8988T (cell line): Measurements from ENCODE around the gene FAS.
"Not testable (repeated sequence)": the region's sequence is repeated elsewhere in the genome, so short reads cannot be mapped to it uniquely, and the experiment has no call there.

ENCODE experiments used
- DNase-seq: peaks from one replicate; pipeline ENCODE4 v3.0.0; 2011

FAS gene

DNA sequence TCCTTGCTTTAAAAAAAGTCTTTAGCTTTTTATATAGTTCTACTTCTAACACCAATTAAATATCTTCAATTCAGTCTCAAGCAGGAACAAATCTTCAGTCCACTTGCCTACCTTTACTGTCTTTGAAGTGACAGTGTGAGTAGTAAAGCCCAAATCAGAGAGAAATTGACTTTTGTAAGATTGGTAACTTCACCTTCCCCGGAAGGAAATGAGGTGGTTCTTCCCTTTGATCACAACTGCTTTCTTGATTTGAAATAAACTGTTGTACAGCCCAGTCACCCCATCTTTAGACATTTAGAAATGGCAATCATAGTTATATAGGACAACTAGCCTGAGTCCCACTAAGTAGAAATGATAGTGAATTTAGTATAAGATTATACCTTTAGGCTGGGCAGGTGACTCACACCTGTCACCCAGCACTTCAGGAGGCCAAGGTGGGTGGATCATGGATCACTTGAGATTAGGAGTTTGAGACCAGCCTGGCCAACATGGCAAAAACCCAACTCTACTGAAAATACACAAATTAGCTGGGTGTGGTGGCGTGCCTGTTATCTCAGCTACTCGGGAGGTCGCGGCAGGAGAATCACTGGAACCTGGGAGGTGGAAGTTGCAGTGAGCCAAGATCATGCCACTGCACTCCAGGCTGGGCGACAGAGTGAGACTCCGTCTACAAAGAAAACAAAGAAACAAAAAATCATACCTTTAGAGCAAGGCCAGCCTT, 4.7 kb downstream of the FAS start:
- no peak for DNase-seq

DNA sequence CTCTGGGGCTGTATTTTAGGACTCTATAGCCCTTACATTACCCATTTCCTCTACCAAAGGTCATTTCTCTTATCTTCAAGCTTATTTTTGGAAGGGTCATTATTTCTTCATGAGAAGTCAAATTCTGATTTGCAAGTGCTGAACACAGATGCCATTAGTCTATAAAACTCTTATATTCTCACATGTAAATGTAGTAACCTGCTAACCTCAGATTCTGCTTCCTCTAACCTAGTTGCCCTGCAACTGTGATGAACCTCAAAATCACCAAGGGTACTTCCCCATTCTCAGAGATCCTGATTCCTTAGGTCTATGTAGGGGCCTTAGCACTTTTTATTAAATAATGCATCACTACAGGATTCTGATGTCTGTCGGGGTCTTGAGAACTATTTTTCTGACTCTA, 6.3 kb downstream of the FAS start:
- DNase-seq, result no peak

DNA sequence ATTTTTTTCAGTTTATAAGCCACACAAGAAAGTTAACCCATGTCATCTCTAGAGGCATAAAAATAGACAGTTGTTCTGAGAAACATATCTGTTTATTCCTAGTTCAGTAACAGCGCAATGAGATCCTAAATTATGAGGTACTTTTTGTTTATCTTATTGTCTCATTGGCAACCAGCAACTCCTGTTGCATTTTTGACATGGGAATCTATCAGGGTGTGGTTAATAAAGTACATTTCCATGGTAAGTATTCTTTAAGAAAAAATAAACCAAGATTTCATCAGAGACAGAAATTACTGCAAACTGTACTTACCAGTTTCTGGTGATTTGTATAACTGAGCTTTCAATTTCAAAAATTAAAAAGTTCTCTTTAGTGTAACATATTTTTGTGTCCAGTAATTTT, 9.0 kb downstream of the FAS start:
- DNase-seq, result no peak

DNA sequence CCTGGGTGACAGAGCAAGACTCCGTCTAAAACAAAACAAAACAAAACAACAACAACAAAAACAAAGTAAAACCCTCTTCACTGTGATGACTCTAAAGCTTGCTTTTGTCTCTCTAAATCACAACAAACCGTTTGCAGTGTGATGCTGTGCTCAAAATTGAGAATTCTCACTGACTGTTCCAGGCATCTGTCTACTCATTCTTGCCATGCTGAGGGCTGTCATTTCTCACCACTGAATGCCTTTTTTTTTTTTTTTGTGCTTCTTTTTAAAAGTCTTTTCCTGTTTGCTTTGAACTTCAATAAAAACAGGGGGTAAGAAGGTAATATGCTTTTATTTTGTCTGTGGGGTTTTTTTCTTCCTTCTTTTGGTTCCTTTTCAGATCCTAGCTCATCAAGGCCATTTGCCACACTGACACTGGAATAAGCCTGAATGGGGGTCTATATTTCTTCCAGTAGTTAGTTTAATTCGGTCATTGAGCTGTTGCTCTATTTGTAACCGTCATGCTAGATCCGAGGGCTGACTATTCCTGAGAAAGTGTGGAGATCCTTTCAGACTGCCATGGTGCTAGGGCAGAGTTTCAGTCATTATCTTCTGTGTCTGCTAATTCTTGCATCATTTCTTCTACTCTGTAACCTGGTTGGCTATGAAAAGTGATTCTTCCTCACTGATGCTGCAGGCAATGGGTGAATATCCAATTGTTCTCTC, 10.6 kb downstream of the FAS start:
- DNase-seq, result no peak

DNA sequence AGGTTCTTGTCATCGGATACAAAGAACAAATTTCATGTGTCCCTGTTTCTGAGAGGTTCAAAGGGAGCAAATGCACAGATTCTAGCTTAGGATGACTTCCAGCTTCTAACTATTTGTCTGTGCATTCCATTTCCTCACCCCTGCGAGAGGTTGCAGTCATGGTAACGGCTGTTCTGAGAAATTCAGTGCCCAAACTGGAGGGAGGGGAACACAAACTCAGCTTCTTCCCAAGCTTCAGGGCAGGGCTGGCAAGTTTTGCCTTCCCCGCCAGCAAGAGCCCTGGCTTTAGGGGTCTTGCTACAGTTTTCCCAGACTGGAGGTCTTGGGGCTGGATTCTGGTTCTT, 11.1 kb downstream of the FAS start:
- no peak for DNase-seq

DNA sequence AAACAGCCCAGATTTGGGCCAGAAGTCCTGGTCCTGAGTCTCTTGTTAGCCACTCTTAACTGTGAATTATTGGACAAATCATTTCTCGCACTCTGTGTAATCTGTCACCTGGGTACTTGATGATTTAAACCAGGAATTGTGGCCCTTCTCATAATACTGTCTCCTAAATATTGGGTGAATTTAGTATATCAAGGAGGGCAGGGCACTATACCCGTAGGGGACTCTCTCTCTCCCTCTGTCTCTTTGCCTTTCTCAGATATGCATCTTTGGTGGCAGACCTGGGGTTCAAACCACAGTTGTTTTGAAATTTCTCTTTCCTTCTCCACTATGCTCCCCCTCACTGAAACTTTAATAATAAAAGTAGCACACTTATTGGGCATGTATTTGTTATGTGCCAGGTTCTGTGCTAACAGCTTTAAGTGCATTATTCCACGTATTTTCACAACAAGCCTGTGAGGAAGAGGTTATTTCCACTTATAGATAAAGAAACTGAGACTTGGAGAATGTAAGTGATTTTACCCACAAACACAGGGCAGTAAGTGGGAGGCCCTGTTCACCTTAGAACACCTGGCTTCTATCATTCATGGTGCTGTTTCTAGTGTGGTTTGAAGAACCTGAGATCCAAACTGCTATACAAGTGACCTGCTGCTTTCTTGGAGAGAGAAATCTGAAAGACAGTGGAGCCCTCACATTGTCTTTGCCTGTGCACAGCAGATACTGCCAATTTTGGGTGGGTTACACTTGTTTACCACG, 11.8 kb downstream of the FAS start:
- no peak for DNase-seq

DNA sequence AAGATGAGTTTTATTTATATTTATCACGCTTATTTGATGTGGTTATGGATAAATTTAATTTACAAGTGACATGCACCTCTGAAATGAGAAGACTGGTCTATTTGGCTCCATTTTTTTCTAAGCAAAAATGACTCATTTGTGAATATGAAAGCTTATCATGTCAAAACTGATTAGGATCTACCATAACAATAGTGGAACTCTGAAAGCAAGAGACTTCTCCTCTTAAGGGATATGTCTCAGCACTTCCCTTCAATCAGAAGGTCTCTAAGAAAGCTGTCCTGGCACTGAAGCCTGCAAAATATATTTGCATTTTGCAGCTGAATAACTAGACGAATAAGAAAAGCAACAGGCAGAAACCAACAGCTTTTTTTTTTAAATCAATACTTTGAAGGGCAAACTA, 12.7 kb downstream of the FAS start:
- no peak for DNase-seq

DNA sequence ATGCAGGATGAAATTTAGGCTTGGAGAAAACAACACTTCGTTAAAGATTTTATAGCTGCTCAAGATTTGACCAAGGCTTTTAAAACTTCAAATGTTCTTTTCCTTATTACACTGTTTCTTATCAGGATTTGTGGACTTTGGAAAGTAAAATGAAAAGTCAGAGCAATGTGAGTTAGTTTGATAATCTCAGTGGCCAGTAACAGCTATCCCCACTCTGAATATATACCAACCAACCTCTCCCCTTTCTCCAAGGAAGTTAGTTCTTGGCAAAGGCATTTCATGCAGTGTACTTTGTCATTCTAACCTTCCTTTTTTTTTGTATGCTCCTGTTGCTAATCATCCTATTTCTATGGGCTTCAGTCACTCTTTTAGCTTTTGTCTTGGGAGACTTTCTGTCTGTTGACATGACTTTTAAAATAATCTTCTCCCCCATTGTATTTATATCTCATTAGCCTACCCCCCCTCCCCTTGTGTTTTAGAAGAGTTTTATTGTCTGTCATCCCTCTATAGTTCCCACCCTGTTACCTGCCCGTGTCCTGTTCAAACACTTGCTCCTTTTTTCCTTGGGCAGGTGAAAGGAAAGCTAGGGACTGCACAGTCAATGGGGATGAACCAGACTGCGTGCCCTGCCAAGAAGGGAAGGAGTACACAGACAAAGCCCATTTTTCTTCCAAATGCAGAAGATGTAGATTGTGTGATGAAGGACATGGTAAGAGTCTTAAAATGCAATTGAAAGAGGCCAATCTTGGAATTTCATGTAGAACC, 16.7 kb downstream of the FAS start:
- no peak for DNase-seq

DNA sequence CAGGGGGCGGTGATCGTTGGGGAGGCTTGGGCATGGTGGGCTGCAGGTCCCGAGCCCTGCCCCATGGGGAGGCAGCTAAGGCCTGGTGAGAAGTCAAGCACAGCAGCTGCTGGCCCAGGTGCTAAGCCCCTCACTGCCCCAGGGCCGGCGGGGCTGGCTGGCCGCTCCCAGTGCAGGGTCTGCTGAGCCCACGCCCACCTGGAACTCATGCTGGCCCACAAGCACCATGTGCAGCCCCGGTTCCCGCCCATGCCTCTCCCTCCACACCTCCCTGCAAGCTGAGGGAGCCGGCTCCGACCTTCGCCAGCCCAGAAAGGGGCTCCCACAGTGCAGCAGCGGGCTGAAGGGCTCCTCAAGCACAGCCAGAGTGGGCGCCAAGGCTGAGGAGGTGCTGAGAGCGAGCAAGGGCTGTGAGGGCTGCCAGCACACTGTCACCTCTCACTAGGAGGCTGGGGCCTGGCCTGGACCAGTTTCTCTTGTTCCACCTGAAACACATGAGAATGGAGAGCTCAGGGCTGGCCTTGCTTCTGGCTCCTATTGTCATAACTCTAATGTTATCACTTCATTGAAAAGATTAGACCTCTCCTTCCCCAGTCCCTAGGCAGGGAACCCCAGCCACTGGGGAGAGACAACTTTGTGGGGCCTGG, 28.2 kb downstream of the FAS start:
- DNase-seq, result not testable (repeated sequence)

DNA sequence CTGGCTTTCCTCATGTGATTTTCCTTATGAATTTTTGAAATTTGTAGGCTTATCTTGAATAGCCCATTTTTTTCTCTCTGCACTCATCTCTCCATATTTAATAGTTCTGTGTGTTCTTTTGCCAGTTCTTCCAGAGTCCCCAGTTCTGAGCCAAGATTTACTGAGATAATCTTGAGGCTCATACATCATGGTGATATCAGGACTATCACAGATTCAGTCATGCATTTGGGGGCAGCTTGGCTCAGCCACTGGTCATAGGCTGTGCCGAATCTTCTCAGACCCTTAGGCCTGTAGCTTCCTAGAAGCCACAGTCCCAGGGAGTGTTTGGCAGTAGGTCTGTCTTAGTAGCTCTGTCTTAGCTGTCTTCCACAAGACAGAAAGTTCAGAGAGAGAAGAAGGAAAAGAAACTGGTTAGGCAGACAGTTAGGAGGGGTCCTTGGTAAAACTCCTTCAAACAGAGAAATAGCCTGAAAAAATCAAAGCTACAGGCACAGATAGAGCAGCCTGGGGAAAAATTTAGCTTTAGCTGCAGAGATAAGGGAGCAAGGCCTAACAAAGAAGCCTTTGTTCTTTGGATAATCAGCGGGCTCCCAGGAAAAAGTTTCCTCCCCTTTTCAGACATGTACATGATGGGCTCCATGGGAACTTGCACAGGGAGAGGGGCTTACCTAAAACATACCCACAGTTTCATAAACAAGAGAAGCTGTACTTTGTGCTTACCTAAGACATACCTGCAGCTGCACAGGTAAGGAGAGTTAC, 29.1 kb downstream of the FAS start:
- DNase-seq, result no peak

DNA sequence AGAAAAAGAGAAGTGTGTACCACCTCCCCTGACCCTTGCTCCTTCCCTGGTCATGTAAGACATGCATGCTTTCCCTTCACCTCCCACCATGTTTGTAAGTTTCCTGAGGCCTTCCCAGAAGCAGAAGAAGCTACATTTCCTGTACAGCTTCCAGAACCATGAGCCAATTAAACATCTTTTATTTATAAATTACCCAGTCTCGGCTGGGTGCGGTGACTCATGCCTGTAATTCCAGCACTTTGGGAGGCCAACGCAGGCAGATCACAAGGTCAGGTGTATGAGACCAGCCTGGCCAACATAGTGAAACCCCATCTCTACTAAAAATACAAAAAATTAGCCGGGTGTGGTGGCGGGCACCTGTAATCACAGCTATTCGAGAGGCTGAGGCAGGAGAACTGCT, 30.9 kb downstream of the FAS start:
- DNase-seq, result not testable (repeated sequence)

DNA sequence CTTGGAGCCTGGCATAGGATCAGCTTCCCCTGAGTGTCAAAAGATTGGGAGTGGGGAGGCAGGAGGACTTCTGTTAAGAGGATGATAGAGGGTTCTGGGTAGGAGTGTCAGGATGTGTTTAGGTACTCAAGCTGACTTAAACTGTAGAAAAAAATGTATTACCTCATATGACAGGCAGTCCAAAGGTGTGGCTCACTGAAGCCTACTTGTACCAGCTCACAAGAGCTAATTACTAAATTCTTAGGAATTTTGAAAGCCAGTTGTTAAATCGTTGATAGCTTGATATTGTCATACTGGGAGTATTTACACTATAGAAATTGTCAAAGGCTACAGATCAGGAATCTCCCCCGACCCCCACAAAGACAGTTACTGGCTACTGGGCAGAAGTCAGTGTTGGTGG, 32.1 kb downstream of the FAS start:
- DNase-seq, result no peak

DNA sequence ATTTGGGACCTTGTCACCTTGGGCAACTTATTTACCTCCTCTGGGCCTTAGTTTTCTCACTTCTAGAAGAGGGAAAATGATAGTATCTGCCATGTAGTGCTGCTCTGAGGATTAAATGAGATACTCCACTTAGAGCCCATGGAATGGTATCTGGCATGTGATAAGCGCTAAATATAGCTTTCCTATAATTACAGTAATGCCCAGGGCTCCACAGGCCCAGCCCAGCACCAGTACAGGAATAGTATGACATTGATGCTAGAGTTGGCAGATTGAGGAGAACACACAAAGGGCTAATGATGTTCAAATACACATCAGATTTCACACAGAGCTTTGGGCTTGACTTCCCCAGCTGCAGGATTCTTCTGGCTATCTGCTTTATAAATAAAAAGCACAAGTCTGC, 34.9 kb downstream of the FAS start:
- DNase-seq, result no peak

DNA sequence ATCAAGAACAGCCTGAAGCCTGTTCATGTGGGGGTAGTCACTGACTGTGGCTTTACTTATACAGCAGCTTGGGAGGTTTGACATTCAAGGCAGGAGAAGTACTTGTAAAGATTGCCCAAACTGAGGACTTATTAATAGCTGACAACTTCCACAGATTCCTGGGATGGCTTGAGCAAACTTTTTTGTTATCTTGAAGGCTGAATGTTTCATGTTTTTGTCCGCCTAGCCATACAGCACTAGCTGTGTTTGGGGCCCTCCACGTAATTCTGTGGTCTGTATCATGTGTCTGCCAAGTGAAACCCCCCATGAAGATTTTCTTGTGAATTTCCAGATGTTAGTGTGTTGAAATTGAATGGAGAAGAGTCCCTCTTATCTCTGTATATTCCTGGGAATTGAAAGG, 38.6 kb downstream of the FAS start:
- no peak for DNase-seq

DNA sequence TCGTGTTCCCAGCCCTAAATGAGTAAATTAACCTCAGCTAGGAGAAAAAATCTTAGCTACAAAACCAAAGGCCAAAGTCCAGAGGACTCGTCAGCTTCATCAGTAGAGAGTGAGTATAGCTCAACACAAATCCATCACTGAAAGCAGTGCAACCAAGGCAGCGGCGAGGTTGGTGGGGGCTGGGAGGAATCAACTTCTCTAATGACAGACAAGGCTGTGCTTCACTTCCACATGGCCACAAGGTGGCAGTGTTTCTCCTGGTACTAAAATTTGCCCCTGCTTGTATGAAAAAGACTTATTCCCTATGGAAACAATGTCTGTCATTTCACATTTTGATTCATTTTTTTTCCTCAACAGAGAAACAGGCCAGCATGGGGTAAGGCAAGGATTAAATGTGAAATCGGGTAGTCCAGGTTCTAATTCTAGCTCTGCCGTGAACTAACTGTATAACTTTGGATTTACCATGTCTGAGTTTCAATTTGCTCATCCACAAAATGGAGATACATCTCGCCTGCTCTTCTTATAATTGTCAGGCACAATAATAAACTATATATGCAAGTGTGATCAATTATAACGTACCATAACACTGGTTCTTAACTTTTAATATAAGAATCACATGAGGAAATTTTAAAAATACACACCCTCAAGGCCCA, 39.3 kb downstream of the FAS start:
- no peak for DNase-seq

DNA sequence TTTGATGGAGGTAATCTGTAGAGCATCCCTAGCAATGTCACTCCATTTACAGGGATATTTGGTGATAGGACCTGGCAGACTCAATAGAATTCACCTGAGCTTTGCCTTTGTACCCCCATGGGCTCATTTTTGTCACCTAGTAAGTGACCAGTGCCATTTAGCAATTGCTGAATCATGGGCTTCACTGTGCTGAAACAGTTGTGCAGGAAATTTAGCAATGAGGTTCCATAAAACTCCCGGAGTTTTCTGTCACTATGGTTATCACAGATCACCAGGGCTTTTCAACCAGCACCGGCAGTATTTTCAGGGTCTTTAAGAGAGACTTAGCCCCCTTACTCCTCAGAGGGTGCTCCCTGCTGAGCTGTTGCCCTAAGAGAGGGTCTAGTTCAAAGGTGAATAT, 40.2 kb downstream of the FAS start:
- DNase-seq, result no peak

DNA sequence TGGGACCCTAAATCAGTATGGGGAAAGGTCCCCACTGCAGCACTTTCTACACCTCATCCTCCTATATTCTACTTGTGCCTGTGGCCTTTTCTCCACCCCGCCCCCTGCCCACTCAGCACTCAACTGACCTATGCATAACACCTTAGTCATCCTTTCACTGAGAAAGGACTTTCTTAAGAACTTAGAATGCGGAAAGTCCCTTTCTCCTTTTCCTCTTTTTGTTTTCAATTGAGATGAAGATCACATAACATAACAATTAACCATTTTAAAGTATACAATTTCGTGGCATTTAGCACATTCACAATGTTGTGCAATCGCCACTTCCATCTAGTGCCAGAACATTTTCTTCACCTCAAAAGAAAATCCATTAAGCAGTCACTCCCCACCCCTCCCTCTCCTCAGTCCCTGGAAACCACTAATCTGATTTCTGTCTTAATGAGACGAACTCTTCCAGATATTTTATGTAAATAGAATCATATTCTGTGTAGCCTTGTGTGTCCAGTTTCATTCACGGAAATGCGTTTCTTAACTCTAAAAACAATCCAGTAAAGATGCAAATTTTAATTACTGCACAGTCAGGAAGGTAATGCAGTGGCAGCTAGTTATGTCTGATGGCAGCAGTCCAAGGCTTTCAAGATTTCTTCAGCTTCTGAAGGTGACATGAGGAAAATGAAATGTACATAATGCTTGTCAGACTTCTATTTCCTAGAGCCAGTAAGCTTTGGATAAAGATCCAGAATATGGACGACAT, 41.7 kb downstream of the FAS start:
- no peak for DNase-seq

DNA sequence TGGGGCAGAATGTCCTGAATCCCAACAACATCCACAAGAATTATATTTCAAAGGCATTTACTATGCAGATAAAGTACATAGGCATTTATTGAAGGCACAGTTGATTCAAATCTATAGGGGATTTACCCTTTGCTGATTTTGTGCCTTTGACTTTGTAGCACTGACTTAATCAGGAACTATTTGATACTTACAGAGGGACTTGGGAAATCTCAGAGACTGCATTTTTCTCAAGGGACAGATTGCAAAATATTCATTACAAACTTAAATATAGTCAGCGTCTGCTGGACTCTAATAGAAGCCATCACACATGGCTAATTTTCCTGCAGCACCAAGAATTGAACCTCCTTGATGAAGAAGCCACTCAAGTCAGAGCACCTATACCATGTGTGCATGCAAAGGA, 44.9 kb downstream of the FAS start:
- DNase-seq, result no peak

DNA sequence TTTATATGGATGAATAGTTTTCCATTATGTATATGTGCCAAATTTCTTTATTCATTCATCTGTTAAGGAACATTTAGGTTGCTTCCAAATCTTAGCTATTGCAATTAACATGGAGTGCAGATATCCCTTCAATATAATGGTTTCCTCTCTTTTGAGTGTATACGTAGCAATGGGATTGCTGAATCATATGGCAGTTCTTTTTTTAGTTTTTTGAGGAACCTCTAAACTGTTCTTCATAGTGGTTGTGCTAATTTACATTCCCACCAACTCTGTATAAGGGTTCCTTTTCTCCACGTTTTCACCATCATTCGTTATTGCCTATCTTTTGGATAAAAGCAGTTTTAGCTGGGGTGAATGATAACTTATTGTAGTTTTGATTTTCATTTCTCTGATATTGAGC, 46.5 kb downstream of the FAS start:
- no peak for DNase-seq

DNA sequence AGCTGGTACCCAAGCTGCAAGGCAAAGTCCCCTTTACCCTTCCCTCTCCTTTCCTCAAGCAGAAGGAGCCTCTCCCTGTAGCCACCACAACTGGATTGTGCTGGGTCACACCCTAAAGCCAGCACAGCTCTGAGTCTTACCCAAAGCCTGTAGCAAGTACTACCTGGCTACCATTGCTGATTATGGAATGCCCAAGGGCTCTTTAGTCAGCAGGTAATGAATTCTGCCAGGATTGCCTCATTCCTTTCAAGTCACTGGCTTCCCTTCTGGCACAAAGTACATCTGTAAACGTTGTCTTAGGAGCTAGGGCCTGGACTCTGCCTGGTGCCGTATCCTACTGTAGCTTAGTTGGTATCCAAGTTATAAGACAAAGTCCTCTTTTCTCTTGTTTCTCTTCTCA, 52.0 kb downstream of the FAS start:
- no peak for DNase-seq

DNA sequence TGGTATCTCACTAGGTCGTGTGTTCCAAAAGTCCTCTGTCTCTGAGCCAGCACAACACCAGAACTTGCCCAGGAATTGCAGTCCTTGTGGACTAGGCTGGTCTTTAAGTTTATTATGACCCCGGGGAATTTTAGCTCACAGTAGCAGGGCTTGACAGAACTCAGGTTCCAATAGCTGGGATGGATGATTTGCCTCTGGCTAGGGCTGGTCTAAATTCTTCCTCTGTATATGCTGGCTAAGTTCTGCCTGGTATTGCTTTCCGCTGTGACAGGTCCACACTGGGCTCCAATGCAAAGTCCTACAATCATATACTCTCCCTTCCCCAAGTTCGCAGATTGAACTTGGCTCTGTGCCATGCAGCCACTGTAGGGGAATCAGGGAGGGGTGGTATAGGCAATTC, 52.5 kb downstream of the FAS start:
- DNase-seq, result no peak
